GM12872 (cell line): ENCODE results near the gene S100PBP.

Source experiments
- TF ChIP-seq, protein P1 (sequence below): IDR thresholded peaks from 3 replicates; pipeline ENCODE4 v1.5.1; 2011; ENCODE audit warnings: low read depth, mild to moderate bottlenecking, low read length, moderate library complexity; ENCODE audit not compliant: insufficient read depth

S100PBP gene

GRCh38 chr1:32878183-32878582 is 60.7 kb downstream of the S100PBP start:
- TF ChIP-seq, protein P1, sequence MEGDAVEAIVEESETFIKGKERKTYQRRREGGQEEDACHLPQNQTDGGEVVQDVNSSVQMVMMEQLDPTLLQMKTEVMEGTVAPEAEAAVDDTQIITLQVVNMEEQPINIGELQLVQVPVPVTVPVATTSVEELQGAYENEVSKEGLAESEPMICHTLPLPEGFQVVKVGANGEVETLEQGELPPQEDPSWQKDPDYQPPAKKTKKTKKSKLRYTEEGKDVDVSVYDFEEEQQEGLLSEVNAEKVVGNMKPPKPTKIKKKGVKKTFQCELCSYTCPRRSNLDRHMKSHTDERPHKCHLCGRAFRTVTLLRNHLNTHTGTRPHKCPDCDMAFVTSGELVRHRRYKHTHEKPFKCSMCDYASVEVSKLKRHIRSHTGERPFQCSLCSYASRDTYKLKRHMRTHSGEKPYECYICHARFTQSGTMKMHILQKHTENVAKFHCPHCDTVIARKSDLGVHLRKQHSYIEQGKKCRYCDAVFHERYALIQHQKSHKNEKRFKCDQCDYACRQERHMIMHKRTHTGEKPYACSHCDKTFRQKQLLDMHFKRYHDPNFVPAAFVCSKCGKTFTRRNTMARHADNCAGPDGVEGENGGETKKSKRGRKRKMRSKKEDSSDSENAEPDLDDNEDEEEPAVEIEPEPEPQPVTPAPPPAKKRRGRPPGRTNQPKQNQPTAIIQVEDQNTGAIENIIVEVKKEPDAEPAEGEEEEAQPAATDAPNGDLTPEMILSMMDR: no peak

GRCh38 chr1:32878637-32879041 is 61.2 kb downstream of the S100PBP start:
- TF ChIP-seq, protein P1: no peak

DNA sequence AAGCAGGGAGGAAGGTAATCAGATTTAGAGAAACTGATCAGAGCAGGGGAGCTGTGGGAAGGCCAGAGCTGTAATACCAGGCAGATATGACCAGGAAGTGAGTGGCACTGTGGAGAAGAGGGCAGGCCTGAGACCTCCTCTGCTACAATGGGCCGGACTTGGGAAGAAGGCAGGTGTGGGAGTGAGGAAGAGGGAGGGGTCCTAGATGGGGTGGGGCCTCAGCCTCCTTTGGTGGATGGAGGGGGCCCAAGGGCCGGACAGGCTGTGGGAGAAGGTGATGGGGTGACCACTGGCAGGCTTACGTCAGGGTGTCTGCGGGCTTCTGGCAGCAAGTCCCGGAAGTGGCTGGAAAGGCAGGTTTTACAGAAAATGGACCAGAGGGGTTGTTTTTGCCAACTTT is 63.8 kb downstream of the S100PBP start:
- TF ChIP-seq, protein P1: no peak

- TF ChIP-seq, protein P1: no peak
These were observed 64.7 kb downstream of the S100PBP start for GRCh38 chr1:32881871-32882850.

DNA sequence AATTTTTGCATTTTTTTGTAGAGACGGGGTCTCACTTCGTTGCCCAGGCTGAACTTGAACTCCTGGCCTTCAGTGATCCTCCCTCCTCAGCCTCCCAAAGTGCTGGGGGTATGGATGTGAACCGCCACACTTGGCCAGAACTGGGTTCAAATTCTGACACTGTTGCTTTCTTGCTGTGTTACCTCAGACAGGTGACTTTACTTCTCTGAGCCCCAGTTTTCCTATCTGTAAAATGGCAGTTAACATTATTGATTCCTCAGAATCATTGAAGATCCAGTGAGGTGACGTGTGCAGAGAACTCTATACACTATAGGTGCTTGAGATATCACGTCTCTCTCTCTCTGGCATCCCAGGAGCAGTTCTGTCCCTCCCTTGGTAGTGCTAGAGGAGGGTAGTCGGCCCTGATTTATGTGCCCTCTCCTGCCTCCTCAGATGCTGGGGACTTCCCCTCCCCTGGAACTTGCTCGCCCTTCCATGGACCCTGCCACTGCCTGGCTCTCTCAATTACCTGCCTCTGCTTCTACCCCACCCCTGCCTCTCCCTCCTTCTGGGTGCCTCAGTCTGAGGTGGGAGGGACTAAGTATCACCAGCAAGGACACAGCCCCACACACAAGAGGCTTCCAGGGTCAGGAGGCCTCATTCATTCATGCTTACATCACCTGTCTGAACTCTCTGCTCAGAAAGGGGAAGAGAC is 66.0 kb downstream of the S100PBP start:
- TF ChIP-seq, protein P1: no peak

DNA sequence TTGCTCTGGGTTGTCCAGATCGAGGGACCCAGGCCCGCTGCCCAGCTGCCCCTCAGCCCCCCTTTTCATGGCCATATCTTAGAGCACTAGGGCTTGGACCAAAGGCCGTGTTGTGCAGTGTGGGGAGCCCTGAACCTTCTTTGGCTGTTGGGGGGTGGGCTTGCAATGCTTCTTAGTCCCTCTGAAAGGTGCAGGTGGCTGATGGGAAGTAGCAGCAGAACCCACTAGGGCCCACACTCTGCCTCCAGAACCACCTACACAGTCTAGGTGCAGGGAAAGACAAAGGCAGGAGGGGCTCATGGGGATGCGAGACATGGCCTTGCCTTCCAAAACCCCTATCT is 66.5 kb downstream of the S100PBP start:
- TF ChIP-seq, protein P1: no peak

DNA sequence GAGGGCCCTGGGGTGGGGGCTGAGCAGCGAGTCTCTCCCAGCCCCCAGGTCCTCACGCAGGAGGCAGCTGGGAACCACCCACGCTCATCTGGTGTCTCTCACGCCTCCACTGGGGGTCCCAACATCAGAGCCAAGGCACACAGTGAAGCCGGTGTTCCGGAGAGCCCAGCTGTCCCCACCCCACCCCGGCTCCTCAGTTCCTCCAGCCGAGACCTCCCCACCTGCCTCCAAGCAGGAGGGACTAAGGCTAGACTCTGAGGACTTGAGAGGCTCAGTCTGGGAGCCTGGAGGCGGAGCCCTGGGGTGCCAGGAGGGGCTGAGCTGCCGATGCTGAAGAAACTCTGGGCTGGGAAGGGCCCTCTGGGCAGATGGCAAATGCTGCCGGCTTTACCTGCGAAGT is 67.3 kb downstream of the S100PBP start:
- TF ChIP-seq, protein P1: no peak
